ENCODE measurements around the gene TEX51.

GRCh38 chr2:126889496-126890135 is 9.1 kb upstream of the TEX51 start:
- TF ChIP-seq CTCF (IDR thresholded peaks at IDR 0.05; ENCODE audit: low read depth, low read length) (no peak), EZH2phosphoT487 (IDR thresholded peaks at IDR 0.05; ENCODE audit: low read depth) (no peak)

Measured in OCI-LY3 (cell line).